Heart left ventricle (tissue), 16 donors: Measurements from ENCODE around the gene PAWR. TPM values are rescaled to one million over a fixed set of nuclear protein-coding genes. Genes with fewer than 3 reads are reported as not detected.
"Not testable (repeated sequence)": the region's sequence is repeated elsewhere in the genome, so short reads cannot be mapped to it uniquely, and the experiment has no call there.

ENCODE experiments used
- ATAC-seq, 4 donors: fragments of 200-7000 bp; cut with Tn5 transposase; one replicate each; pipeline ENCODE4 v1.9.1; 2020 to 2022; ENCODE audit warnings: moderate library complexity in 4 of 4, mild to moderate bottlenecking in 3 of 4, moderate number of reproducible peaks in 1 of 4
- DNase-seq, 5 donors: peaks; one replicate each; pipeline ENCODE4 v3.0.0-alpha.2; 2020
- H3K27ac ChIP-seq, 12 donors: fragments of 200-600 bp; sonication (generic) in 4 of 12; one replicate each; pipeline versions ENCODE4 v1.5.0 to v1.8.0; 2016 to 2022; ENCODE audit warnings: mild to moderate bottlenecking in 2 of 12
- H3K27me3 ChIP-seq, 9 donors: fragments of 200-600 bp; sonication (generic) in 2 of 9; one replicate each; pipeline versions ENCODE4 v1.5.1 to v1.8.0; 2016 to 2022; ENCODE audit warnings: mild to moderate bottlenecking in 3 of 9
- H3K36me3 ChIP-seq, 9 donors: fragments of 200-600 bp; sonication (generic) in 2 of 9; one replicate each; pipeline versions ENCODE4 v1.5.0 to v1.8.0; 2018 to 2022; ENCODE audit warnings: mild to moderate bottlenecking in 2 of 9
- H3K4me1 ChIP-seq, 12 donors: fragments of 200-600 bp; sonication (generic) in 4 of 12; one replicate each; pipeline versions ENCODE4 v1.5.0 to v1.8.0; 2016 to 2022; ENCODE audit warnings: mild to moderate bottlenecking in 3 of 12
- H3K4me3 ChIP-seq, 12 donors: fragments of 200-600 bp; sonication (generic) in 4 of 12; one replicate each; pipeline versions ENCODE4 v1.5.0 to v1.8.0; 2017 to 2022; ENCODE audit warnings: mild to moderate bottlenecking in 9 of 12, moderate library complexity in 4 of 12
- H3K9me3 ChIP-seq, 12 donors: fragments of 200-600 bp; sonication (generic) in 4 of 12; one replicate each; pipeline versions ENCODE4 v1.5.0 to v1.8.0; 2016 to 2022; ENCODE audit warnings: mild to moderate bottlenecking in 1 of 12
- POLR2A ChIP-seq, 2 donors: fragments of 450-650 bp; IDR thresholded peaks; one replicate each; pipeline ENCODE4 v1.6.1; 2017; ENCODE audit warnings: antibody characterized with exemption in 2 of 2, mild to moderate bottlenecking in 2 of 2, moderate library complexity in 2 of 2
- WGBS, 4 donors: extraction: QIAGEN DNeasy Blood & Tissue Kit in 2 of 4; methylation state at CpG; one replicate each; pipeline versions ENCODE4 v1.1.5 to v1.1.7; 2013 to 2018; 5-methylcytosine and 5-hydroxymethylcytosine counted together
- intact Hi-C, 10 donors: fragments of 100-400 bp; cut with DNase I; formaldehyde crosslinking; loops; one replicate each; pipeline versions ENCODE4 v1.11.1 to v1.14.2; 2022
- polyA plus RNA-seq, 2 donors: library from polyadenylated mRNA; stranded (reverse); fragments of 200-250 nt; gene quantifications; one replicate each; pipeline ENCODE4 v1.2.3, GENCODE V29; 2013
- total RNA-seq, 9 donors: library from RNA; depleted of rRNA in 2 of 9; stranded (reverse); fragments of >200 nt in 2 of 9; fragmentation: NEBNext Ultra II Directional in 3 of 9; extraction: Animal tissue kit (Norgen Biotek cat#: 25700) in 3 of 9; gene quantifications; one replicate each; pipeline versions ENCODE4 v1.1.0 to v1.2.4, GENCODE V29; 2016 to 2023
- TF ChIP-seq, protein P1 (sequence below), 12 donors: fragments of 200-600 bp; sonication (generic) in 4 of 12; IDR thresholded peaks; one replicate each; pipeline versions ENCODE4 v1.5.0 to v1.8.0; 2018 to 2022; ENCODE audit warnings: antibody characterized with exemption in 12 of 12, mild to moderate bottlenecking in 5 of 12
- donor health status: ischemic (EF 13 %, LVEDD 7.1; RV severe dilation, severe dysfunction).
- donor health status: healthy with polysubstance abuse.
- donor health status: DM: no; HTN: yes; CAD: no.
- donor health status: DM: no; HTN: no; CAD: no.
- donor health status: ischemic (EF 25% LVEDD 6.9; RV normal size, moderate dysfunction).
- donor health status: ischemic (EF 25% LVEDD 5.7; RV mildly dilated, moderate dysfunction).
- donor health status: healthy.
- donor health status: DM: yes; HTN: yes; CAD: no.
- donor health status: ischemic (EF 35%, LVEDD 5.7; RV mildly dilated, moderate dysfunction).
- donor health status: nonischemic (EF 11% LVEDD 7.7; RV severe dilation, severe dysfunction).
- donor health status: DM: yes; HTN: yes; CAD: no.
- donor health status: PGD.
- donor health status: ischemic (EF 29% LVEDD 5.4; RV normal size, mild dysfunction).
- donor health status: nonischemic (EF 23%, LVEDD 6.1; RV moderate dilation, normal function).

PAWR gene
- total and polyA plus RNA-seq, 11 donors: 4.8 to 29.0 (median 11.0) TPM

DNA sequence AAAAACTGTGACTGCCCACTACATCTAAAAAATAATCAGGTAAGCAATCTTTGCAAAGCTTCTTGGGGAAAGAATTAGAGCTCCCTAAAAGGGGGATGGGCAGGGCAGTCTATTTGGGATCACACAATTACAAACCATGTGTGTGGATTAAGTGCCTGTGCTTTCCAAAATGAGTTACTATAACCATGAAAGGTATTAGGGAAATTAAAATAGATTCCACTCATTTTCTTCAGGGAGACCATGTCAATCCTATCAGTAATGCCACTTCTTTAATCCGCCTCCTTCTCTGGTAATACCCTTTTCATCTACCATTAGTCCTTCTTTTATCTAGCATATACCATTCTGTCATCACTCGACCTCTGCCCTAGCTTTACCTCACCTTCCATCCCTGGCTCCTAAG is 53.7 kb downstream of the PAWR start:
- DNase-seq (no peak), ATAC-seq (no peak)
- no peak overlapping the region for H3K4me3 ChIP-seq
- H3K27ac ChIP-seq: no peak overlapping the region
- intact Hi-C loops: no loop called here
- no peaks in the 10 kb centered on the region for H3K9me3 ChIP-seq
- TF ChIP-seq, protein P1, sequence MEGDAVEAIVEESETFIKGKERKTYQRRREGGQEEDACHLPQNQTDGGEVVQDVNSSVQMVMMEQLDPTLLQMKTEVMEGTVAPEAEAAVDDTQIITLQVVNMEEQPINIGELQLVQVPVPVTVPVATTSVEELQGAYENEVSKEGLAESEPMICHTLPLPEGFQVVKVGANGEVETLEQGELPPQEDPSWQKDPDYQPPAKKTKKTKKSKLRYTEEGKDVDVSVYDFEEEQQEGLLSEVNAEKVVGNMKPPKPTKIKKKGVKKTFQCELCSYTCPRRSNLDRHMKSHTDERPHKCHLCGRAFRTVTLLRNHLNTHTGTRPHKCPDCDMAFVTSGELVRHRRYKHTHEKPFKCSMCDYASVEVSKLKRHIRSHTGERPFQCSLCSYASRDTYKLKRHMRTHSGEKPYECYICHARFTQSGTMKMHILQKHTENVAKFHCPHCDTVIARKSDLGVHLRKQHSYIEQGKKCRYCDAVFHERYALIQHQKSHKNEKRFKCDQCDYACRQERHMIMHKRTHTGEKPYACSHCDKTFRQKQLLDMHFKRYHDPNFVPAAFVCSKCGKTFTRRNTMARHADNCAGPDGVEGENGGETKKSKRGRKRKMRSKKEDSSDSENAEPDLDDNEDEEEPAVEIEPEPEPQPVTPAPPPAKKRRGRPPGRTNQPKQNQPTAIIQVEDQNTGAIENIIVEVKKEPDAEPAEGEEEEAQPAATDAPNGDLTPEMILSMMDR (IDR thresholded peaks at IDR 0.05): no peak
- no peak for TF ChIP-seq POLR2A (IDR thresholded peaks at IDR 0.05)
- H3K27me3 ChIP-seq: no peaks in the 10 kb centered on the region
- WGBS, 4 donors: 86 to 93% (median 91%) methylated on average over 2 of the region's 2 CpGs
- no peaks in the 10 kb centered on the region for H3K4me1 ChIP-seq
- no peaks in the 10 kb centered on the region for H3K36me3 ChIP-seq

DNA sequence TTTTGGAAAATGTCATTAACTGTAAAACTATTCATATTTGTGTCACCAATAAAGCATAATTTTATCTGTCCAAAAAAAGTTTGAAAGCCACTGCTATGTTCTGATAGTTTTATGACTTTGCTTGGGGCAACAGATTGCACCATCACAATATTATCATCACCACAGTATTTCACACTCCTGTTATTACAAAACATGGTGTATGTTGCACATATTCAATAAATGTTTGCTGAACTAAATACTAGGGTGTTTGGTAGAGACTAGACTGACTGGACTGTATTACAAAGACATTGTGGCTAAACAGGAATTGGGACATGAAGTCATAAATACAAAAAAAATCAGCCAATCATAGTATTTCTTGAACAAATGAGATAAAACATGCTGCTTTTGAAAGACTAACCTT is 55.1 kb downstream of the PAWR start:
- Histone ChIP-seq H3K36me3 (no peaks in the 10 kb centered on the region), H3K27me3 (no peaks in the 10 kb centered on the region), H3K4me1 (no peaks in the 10 kb centered on the region), H3K9me3 (no peaks in the 10 kb centered on the region), H3K27ac (no peak overlapping the region), H3K4me3 (no peak overlapping the region)
- TF ChIP-seq, protein P1 (IDR thresholded peaks at IDR 0.05): no peak
- no peak for TF ChIP-seq POLR2A (IDR thresholded peaks at IDR 0.05)
- DNase-seq: no peak
- ATAC-seq: no peak
- intact Hi-C loops: no loop called here

DNA sequence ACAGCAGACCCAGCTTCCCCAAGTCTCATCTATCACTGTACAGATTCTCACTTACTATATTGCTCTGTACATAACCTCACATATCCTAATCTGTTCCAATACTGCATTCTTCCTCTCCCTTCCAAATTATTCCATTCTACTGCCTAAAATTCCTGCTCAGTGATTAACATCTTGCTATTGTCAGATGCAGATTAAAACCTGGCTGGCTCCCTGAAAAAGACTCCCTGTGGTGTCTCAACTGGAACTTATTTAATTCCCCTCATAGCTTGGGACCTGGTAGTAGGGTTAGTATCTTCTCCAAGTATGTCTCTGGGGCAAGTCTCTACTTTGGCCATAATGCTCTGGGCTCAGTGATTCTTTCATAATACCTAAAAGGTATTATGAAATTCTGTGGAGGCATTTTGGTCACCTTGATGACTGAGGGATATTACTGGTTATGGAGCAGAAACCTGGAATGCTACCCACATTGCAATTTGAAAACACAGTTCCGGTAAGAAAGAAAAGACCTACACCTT is 55.8 kb downstream of the PAWR start:
- Histone ChIP-seq H3K27me3 (no peaks in the 10 kb centered on the region), H3K4me3 (no peak overlapping the region), H3K27ac (no peak overlapping the region), H3K36me3 (no peaks in the 10 kb centered on the region), H3K9me3 (no peaks in the 10 kb centered on the region), H3K4me1 (no peaks in the 10 kb centered on the region)
- 98 to 100% (median 100%) methylated on average over 1 of the region's 1 CpG for WGBS, 4 donors
- no peak for TF ChIP-seq POLR2A (IDR thresholded peaks at IDR 0.05)
- TF ChIP-seq, protein P1 (IDR thresholded peaks at IDR 0.05): no peak
- ATAC-seq: no peak
- DNase-seq: no peak
- intact Hi-C loops: no loop called here

DNA sequence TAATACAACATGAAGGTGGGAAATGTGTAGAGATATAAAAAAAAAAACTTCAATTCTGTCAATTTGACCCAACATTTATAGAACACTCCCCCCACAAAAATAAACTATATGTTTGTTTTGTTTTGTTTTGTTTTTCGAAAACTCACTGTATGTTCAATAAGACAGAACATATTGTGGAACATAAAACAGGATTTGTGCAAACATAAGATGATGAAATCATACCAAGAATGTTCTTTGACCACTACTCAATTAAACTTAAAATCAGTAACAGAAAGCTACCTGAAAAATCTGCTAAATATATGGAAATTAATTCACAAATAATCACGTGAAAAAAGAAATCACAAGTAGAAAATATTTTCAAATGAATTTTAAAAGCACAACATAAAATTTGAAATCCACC is 61.2 kb downstream of the PAWR start:
- Histone ChIP-seq H3K27ac (no peak overlapping the region), H3K27me3 (no peaks in the 10 kb centered on the region), H3K36me3 (no peaks in the 10 kb centered on the region), H3K4me3 (no peak overlapping the region), H3K9me3 (peaks cover 0 to 9% (median 0%) of the 10 kb centered on the region in 12 donors), H3K4me1 (no peaks in the 10 kb centered on the region)
- TF ChIP-seq POLR2A (IDR thresholded peaks at IDR 0.05): no peak
- TF ChIP-seq, protein P1 (IDR thresholded peaks at IDR 0.05): no peak
- DNase-seq: no peak
- intact Hi-C loops: no loop called here
- ATAC-seq: no peak
- 89 to 96% (median 94%) methylated on average over 2 of the region's 2 CpGs for WGBS, 4 donors

DNA sequence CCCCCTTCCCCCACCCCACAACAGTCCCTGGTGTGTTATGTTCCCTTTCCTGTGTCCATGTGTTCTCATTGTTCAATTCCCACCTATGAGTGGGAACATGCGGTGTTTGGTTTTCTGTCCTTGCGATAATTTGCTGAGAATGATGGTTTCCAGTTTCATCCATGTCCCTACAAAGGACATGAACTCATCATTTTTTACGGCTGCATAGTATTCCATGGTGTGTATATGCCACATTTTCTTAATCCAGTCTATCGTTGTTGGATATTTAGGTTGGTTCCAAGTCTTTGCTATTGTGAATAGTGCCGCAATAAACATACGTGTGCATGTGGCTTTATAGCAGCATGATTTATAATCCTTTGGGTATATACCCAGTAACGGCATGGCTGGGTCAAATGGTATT is 64.0 kb downstream of the PAWR start:
- H3K4me3 ChIP-seq, H3K27ac ChIP-seq, H3K36me3 ChIP-seq, H3K9me3 ChIP-seq, intact Hi-C loops, ATAC-seq, H3K4me1 ChIP-seq, H3K27me3 ChIP-seq, DNase-seq: not testable (repeated sequence)
- 93 to 99% (median 99%) methylated on average over 7 of the region's 7 CpGs for WGBS, 4 donors
